Common myeloid progenitor, CD34-positive (primary cell): ENCODE data around the gene AAR2.

Experiments
- CTCF ChIA-PET: fragments of 350-600 bp; sonication (Branson Sonifier 250); formaldehyde crosslinking; loops from one replicate; lab custom pipeline; 2021; ENCODE audit warnings: antibody characterized with exemption; lab: Charles Lee
- POLR2A ChIA-PET: fragments of 350-600 bp; sonication (Branson Sonifier 250); formaldehyde crosslinking; loops from one replicate; lab custom pipeline; 2021; ENCODE audit warnings: antibody characterized with exemption; lab: Charles Lee
- DNase-seq, 3 donors: peaks; one replicate each; pipeline versions ENCODE4 v3.0.0 to v3.0.0-alpha.2; 2013
- H3K27ac ChIP-seq, 2 experiments: 1 replicate in 1 of 2; 2 replicates in 1 of 2; pipeline ENCODE4 v1.7.0; 2013; ENCODE audit warnings: inconsistent platforms in 2 of 2, low read length in 2 of 2, mild to moderate bottlenecking in 2 of 2, low read depth in 1 of 2, moderate library complexity in 1 of 2; ENCODE audit not compliant: severe bottlenecking in 2 of 2, insufficient read depth in 1 of 2, poor library complexity in 1 of 2
- H3K27me3 ChIP-seq, 5 experiments: replicated peaks in 2 of 5; 1 replicate in 3 of 5; 2 replicates in 2 of 5; pipeline versions ENCODE4 v1.6.1 to v1.7.0; 2013; ENCODE audit warnings: low read length in 4 of 5, mild to moderate bottlenecking in 2 of 5, moderate library complexity in 2 of 5, inconsistent platforms in 1 of 5; ENCODE audit not compliant: insufficient read depth in 5 of 5, control insufficient read depth in 4 of 5
- H3K36me3 ChIP-seq, 4 experiments: 1 replicate in 2 of 4; 2 replicates in 2 of 4; pipeline versions ENCODE4 v1.6.1 to v1.7.0; 2013; ENCODE audit warnings: low read length in 3 of 4, control low read depth in 1 of 4, mild to moderate bottlenecking in 1 of 4; ENCODE audit not compliant: control insufficient read depth in 4 of 4, insufficient read depth in 4 of 4
- H3K4me1 ChIP-seq, 4 experiments: 1 replicate in 3 of 4; 2 replicates in 1 of 4; pipeline versions ENCODE4 v1.6.1 to v1.7.1; 2013; ENCODE audit warnings: low read length in 3 of 4, mild to moderate bottlenecking in 3 of 4, control low read depth in 1 of 4, inconsistent platforms in 1 of 4, moderate library complexity in 1 of 4; ENCODE audit not compliant: control insufficient read depth in 4 of 4, insufficient read depth in 4 of 4; ENCODE audit errors: control extremely low read depth in 1 of 4
- H3K4me3 ChIP-seq, 7 experiments: 1 replicate in 4 of 7; 2 replicates in 3 of 7; pipeline versions ENCODE4 v1.5.1 to v1.7.0; 2013; ENCODE audit warnings: mild to moderate bottlenecking in 7 of 7, low read length in 6 of 7, moderate library complexity in 6 of 7, inconsistent platforms in 2 of 7, low read depth in 2 of 7, control low read depth in 1 of 7; ENCODE audit not compliant: insufficient read depth in 4 of 7, control insufficient read depth in 1 of 7; ENCODE audit errors: extremely low read depth in 1 of 7
- H3K9me3 ChIP-seq, 5 experiments: 1 replicate in 4 of 5; 2 replicates in 1 of 5; pipeline versions ENCODE4 v1.6.1 to v1.7.1; 2013; ENCODE audit warnings: low read length in 4 of 5, mild to moderate bottlenecking in 2 of 5, inconsistent platforms in 1 of 5, low read depth in 1 of 5, moderate library complexity in 1 of 5; ENCODE audit not compliant: control insufficient read depth in 4 of 5, insufficient read depth in 2 of 5; ENCODE audit errors: control extremely low read depth in 1 of 5
- WGBS: methylation state at CpG from one replicate; pipeline ENCODE4 v1.1.5; 2013; ENCODE audit not compliant: insufficient coverage; 5-methylcytosine and 5-hydroxymethylcytosine counted together

Gene AAR2

GRCh38 chr20:36240076-36240475 is 3.8 kb downstream of the AAR2 start:
- H3K36me3 ChIP-seq = peaks cover 4 to 49% (median 29%) of the 10 kb centered on the region in 4 experiments
- CTCF ChIA-PET = no interaction called here
- no peak overlapping the region for H3K4me3 ChIP-seq
- H3K4me1 ChIP-seq = peaks cover 5 to 19% (median 14%) of the 10 kb centered on the region in 4 experiments
- POLR2A ChIA-PET = no interaction called here
- no peak overlapping the region for H3K27ac ChIP-seq
- no peaks in the 10 kb centered on the region for H3K27me3 ChIP-seq
- no peaks in the 10 kb centered on the region for H3K9me3 ChIP-seq
- DNase-seq = no peak
- WGBS = 94% methylated on average over 12 of the region's 12 CpGs

DNA sequence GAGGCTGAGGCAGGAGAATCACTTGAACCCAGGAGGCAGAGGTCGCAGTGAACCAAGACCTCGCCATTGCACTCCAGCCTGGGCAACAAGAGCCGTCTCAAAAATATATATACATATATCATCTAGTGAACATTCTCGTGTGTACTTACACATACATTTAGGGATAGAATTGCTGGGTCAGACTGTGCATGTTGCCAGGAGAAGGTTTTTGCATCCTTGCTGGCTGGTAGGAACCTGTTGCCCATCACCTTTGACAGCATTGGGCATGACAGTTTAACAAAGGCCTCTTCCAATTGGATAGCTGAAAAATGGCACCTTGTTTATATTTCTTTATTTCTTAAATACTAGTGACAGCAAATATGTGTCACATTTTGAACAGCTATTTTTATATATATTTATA is 5.4 kb downstream of the AAR2 start:
- no peak for DNase-seq
- Histone ChIP-seq H3K36me3 (peaks cover 14 to 65% (median 44%) of the 10 kb centered on the region in 4 experiments), H3K4me3 (no peak overlapping the region), H3K9me3 (no peaks in the 10 kb centered on the region), H3K27me3 (no peaks in the 10 kb centered on the region), H3K4me1 (peaks cover 5 to 13% (median 9%) of the 10 kb centered on the region in 4 experiments), H3K27ac (no peak overlapping the region)
- ChIA-PET POLR2A (no interaction called here), CTCF (no interaction called here)
- 90% methylated on average over 2 of the region's 4 CpGs for WGBS

DNA sequence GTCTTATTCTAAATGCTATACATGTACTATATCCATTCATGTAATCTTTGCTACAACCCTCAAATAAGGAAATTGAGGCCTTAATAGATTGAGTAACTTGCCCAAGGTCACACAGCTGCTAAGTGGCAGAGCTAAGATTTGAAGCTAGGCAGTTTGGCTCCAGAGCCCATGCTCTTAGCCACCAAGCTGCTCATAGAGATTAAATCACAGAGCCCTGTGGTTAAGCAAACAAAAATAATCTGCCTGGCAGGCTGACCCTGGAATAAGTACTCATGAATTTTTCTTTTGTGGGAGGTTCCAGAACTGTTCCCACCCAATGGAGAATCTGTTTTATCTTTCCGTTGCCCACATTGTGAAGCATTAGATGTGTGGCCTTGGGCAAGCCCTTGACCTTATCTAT is 7.4 kb downstream of the AAR2 start:
- WGBS = 100% methylated on average over 1 of the region's 1 CpG
- POLR2A ChIA-PET = no interaction called here
- H3K36me3 ChIP-seq = peaks cover 20 to 84% (median 52%) of the 10 kb centered on the region in 4 experiments

GRCh38 chr20:36246401-36246800 is 10.1 kb downstream of the AAR2 start:
- CTCF ChIA-PET = interaction anchor here (1.2 to 1.4 kb wide), 2 partner anchors 16 to 33 kb away, joined by 3 to 4 read pairs; no protein-coding TSS in a partner anchor
- WGBS = 100% methylated on average over 4 of the region's 4 CpGs

More for the DNA sequence above, 7.4 kb downstream of the AAR2 start:
- DNase-seq = no peak
- Histone ChIP-seq H3K27ac (no peak overlapping the region), H3K9me3 (no peaks in the 10 kb centered on the region), H3K27me3 (no peaks in the 10 kb centered on the region), H3K4me3 (no peak overlapping the region), H3K4me1 (no peaks in the 10 kb centered on the region)
- CTCF ChIA-PET = interaction anchor here (1.0 kb wide), 1 partner anchor 9 kb away, joined by 4 read pairs; no protein-coding TSS in a partner anchor

GRCh38 chr20:36248836-36249235 is 12.6 kb downstream of the AAR2 start:
- CTCF ChIA-PET = no interaction called here
- no peak overlapping the region for H3K4me3 ChIP-seq
- no peak for DNase-seq
- no peaks in the 10 kb centered on the region for H3K9me3 ChIP-seq
- H3K27ac ChIP-seq = no peak overlapping the region
- H3K4me1 ChIP-seq = no peaks in the 10 kb centered on the region
- 100% methylated on average over 1 of the region's 4 CpGs for WGBS
- no peaks in the 10 kb centered on the region for H3K27me3 ChIP-seq
- peaks cover 38 to 82% (median 59%) of the 10 kb centered on the region in 4 experiments for H3K36me3 ChIP-seq
- POLR2A ChIA-PET = no interaction called here

More at GRCh38 chr20:36246401-36246800, 10.1 kb downstream of the AAR2 start:
- Histone ChIP-seq H3K4me3 (no peak overlapping the region), H3K27ac (no peak overlapping the region), H3K9me3 (no peaks in the 10 kb centered on the region), H3K27me3 (no peaks in the 10 kb centered on the region), H3K36me3 (peaks cover 26 to 81% (median 50%) of the 10 kb centered on the region in 4 experiments), H3K4me1 (no peaks in the 10 kb centered on the region)
- no peak for DNase-seq
- POLR2A ChIA-PET = no interaction called here

GRCh38 chr20:36249450-36249849 is 13.2 kb downstream of the AAR2 start:
- ChIA-PET CTCF (interaction anchor here (1.0 to 2.0 kb wide), 2 partner anchors 12 to 33 kb away, joined by 3 to 4 read pairs; no protein-coding TSS in a partner anchor), POLR2A (no interaction called here)
- Histone ChIP-seq H3K36me3 (peaks cover 38 to 76% (median 58%) of the 10 kb centered on the region in 4 experiments), H3K4me3 (no peak overlapping the region), H3K9me3 (no peaks in the 10 kb centered on the region), H3K27ac (no peak overlapping the region), H3K4me1 (no peaks in the 10 kb centered on the region), H3K27me3 (no peaks in the 10 kb centered on the region)
- no peak for DNase-seq
- WGBS = no CpG with 5 or more reads among the region's 3 CpGs

GRCh38 chr20:36251426-36251825 is 15.1 kb downstream of the AAR2 start:
- no peak for DNase-seq
- H3K4me3 ChIP-seq = no peak overlapping the region
- no peak overlapping the region for H3K27ac ChIP-seq
- no peaks in the 10 kb centered on the region for H3K4me1 ChIP-seq
- H3K36me3 ChIP-seq = peaks cover 28 to 72% (median 53%) of the 10 kb centered on the region in 4 experiments
- ChIA-PET POLR2A (no interaction called here), CTCF (interaction anchor here (0.6 to 2.0 kb wide), 4 partner anchors 8 to 504 kb away, joined by 3 to 4 read pairs (median 4); no protein-coding TSS in a partner anchor)
- 98% methylated on average over 5 of the region's 5 CpGs for WGBS
- H3K27me3 ChIP-seq = no peaks in the 10 kb centered on the region
- H3K9me3 ChIP-seq = no peaks in the 10 kb centered on the region
